H1 (cell line): ENCODE results near the gene R3HCC1L. TPM values are rescaled to one million over a fixed set of nuclear protein-coding genes. Genes with fewer than 3 reads are reported as not detected.

Experiments
- CTCF ChIA-PET: fragments of 300-600 bp; sonication (Branson Sonifier 250); formaldehyde crosslinking; loops from one replicate; lab custom pipeline; 2021; ENCODE audit not compliant: partially characterized antibody; lab: Charles Lee
- POLR2A ChIA-PET: fragments of 300-600 bp; sonication (Branson Sonifier 250); formaldehyde crosslinking; loops from one replicate; lab custom pipeline; 2021; ENCODE audit warnings: inconsistent platforms; ENCODE audit not compliant: partially characterized antibody; lab: Charles Lee
- DNase-seq, 2 experiments: peaks; one replicate each; pipeline versions ENCODE4 v3.0.0 to v3.0.0-alpha.2; 2010 to 2022; ENCODE audit warnings: low spot score in 2 of 2, low read depth in 1 of 2, mixed read lengths in 1 of 2
- FAIRE-seq: peaks from 2 replicates; lab custom pipeline; 2011; peaks lifted over from hg19 to GRCh38; lab: Jason Lieb, UNC
- H2AFZ ChIP-seq: 2 replicates; pipeline ENCODE4 v1.8.1; 2012; ENCODE audit warnings: low read length, inconsistent platforms
- H2AK5ac ChIP-seq: 2 replicates; pipeline ENCODE4 v1.6.1; 2013; ENCODE audit warnings: low read depth, low read length
- H2BK120ac ChIP-seq: replicated peaks from 2 replicates; pipeline ENCODE3; 2013; ENCODE audit warnings: low read depth, low read length, inconsistent platforms
- H2BK12ac ChIP-seq: 2 replicates; pipeline ENCODE4 v1.6.1; 2013; ENCODE audit warnings: low read depth, low read length
- H2BK15ac ChIP-seq: 2 replicates; pipeline ENCODE4 v1.6.1; 2013; ENCODE audit warnings: low read length
- H2BK20ac ChIP-seq: 2 replicates; pipeline ENCODE4 v1.6.1; 2013; ENCODE audit warnings: low read length
- H2BK5ac ChIP-seq: 2 replicates; pipeline ENCODE4 v1.6.1; 2013; ENCODE audit warnings: low read depth, low read length
- H3K14ac ChIP-seq: 2 replicates; pipeline ENCODE4 v1.6.1; 2013; ENCODE audit warnings: inconsistent platforms; ENCODE audit not compliant: insufficient read length
- H3K18ac ChIP-seq: 2 replicates; pipeline ENCODE4 v1.6.1; 2013; ENCODE audit warnings: low read length; ENCODE audit errors: extremely low read depth
- H3K23ac ChIP-seq: 2 replicates; pipeline ENCODE4 v1.6.1; 2013; ENCODE audit warnings: inconsistent platforms; ENCODE audit not compliant: insufficient read length
- H3K23me2 ChIP-seq: 2 replicates; pipeline ENCODE4 v1.6.1; 2013; ENCODE audit warnings: low read depth, low read length
- H3K27ac ChIP-seq: 2 replicates; pipeline ENCODE4 v1.6.1; 2011; ENCODE audit warnings: low read depth, low read length, inconsistent platforms
- H3K27me3 ChIP-seq, 4 experiments: replicated peaks in 1 of 4; 1 replicate in 1 of 4; 2 replicates in 3 of 4; pipeline versions ENCODE4 v1.6.1 to v1.8.1; 2011 to 2013; ENCODE audit warnings: low read length in 3 of 4, mild to moderate bottlenecking in 3 of 4, inconsistent platforms in 2 of 4, mixed read lengths in 2 of 4, moderate library complexity in 1 of 4; ENCODE audit not compliant: control insufficient read depth in 3 of 4, insufficient read depth in 3 of 4; ENCODE audit errors: extremely low read depth in 1 of 4
- H3K36me3 ChIP-seq, 4 experiments: 2 replicates each; pipeline versions ENCODE4 v1.6.1 to v1.8.1; 2011 to 2013; ENCODE audit warnings: mild to moderate bottlenecking in 4 of 4, low read length in 3 of 4, moderate library complexity in 2 of 4, control low read depth in 1 of 4, inconsistent platforms in 1 of 4; ENCODE audit not compliant: insufficient read depth in 4 of 4, control insufficient read depth in 2 of 4
- H3K4ac ChIP-seq: replicated peaks from 2 replicates; pipeline ENCODE3; 2013; ENCODE audit warnings: low read length, low read depth, mixed read lengths, inconsistent platforms; ENCODE audit not compliant: insufficient read length
- H3K4me1 ChIP-seq, 4 experiments: replicated peaks in 1 of 4; 1 replicate in 1 of 4; 2 replicates in 3 of 4; pipeline versions ENCODE4 v1.6.1 to v1.8.1; 2011 to 2013; ENCODE audit warnings: low read length in 3 of 4, inconsistent platforms in 2 of 4, mixed read lengths in 1 of 4; ENCODE audit not compliant: insufficient read depth in 4 of 4, control insufficient read depth in 3 of 4
- H3K4me2 ChIP-seq, 2 experiments: 2 replicates each; pipeline versions ENCODE4 v1.6.1 to v1.8.1; 2011 to 2013; ENCODE audit warnings: low read depth in 2 of 2, low read length in 2 of 2, control low read depth in 1 of 2, inconsistent platforms in 1 of 2, mild to moderate bottlenecking in 1 of 2; ENCODE audit not compliant: insufficient read depth in 1 of 2
- H3K4me3 ChIP-seq, 4 experiments: fragments of 200-600, 300-600 bp in 1 of 4; sonication (generic), shearing (Covaris generic), sonication (Bioruptor Twin) in 1 of 4; 2 replicates each; pipeline versions ENCODE4 v1.5.1 to v1.8.1; 2011 to 2016; ENCODE audit warnings: low read length in 4 of 4, low read depth in 3 of 4, control low read depth in 2 of 4, inconsistent platforms in 2 of 4, mild to moderate bottlenecking in 2 of 4, mixed read lengths in 1 of 4, moderate library complexity in 1 of 4; ENCODE audit not compliant: insufficient read depth in 2 of 4; ENCODE audit errors: extremely low read depth in 1 of 4
- H3K56ac ChIP-seq: replicated peaks from 2 replicates; pipeline ENCODE3; 2013; ENCODE audit warnings: low read depth, mild to moderate bottlenecking, mixed read lengths, low read length, inconsistent platforms; ENCODE audit not compliant: insufficient read length
- H3K79me1 ChIP-seq: 2 replicates; pipeline ENCODE4 v1.6.1; 2013; ENCODE audit warnings: low read depth, low read length, control low read depth
- H3K79me2 ChIP-seq, 2 experiments: 2 replicates each; pipeline versions ENCODE4 v1.6.1 to v1.8.1; 2012 to 2013; ENCODE audit warnings: low read length in 2 of 2, mild to moderate bottlenecking in 2 of 2, inconsistent platforms in 1 of 2; ENCODE audit not compliant: insufficient read depth in 2 of 2, control insufficient read depth in 1 of 2
- H3K9ac ChIP-seq, 4 experiments: replicated peaks in 1 of 4; 1 replicate in 1 of 4; 2 replicates in 3 of 4; pipeline versions ENCODE4 v1.6.1 to v1.8.1; 2011 to 2013; ENCODE audit warnings: low read depth in 3 of 4, low read length in 3 of 4, control low read depth in 2 of 4, mild to moderate bottlenecking in 2 of 4, moderate library complexity in 2 of 4, inconsistent platforms in 1 of 4; ENCODE audit errors: extremely low read depth in 1 of 4
- H3K9me3 ChIP-seq, 2 experiments: 2 replicates each; pipeline versions ENCODE4 v1.6.1 to v1.8.1; 2012 to 2013; ENCODE audit warnings: mild to moderate bottlenecking in 2 of 2, moderate library complexity in 2 of 2, control low read depth in 1 of 2, inconsistent platforms in 1 of 2, low read depth in 1 of 2, low read length in 1 of 2, mixed read lengths in 1 of 2; ENCODE audit not compliant: insufficient read depth in 2 of 2
- H4K20me1 ChIP-seq, 2 experiments: replicated peaks in 1 of 2; 2 replicates each; pipeline versions ENCODE3 to v1.8.1; 2011 to 2013; ENCODE audit warnings: inconsistent platforms in 2 of 2, low read length in 2 of 2, mild to moderate bottlenecking in 1 of 2; ENCODE audit not compliant: insufficient read depth in 2 of 2, control insufficient read depth in 1 of 2
- H4K5ac ChIP-seq: 2 replicates; pipeline ENCODE4 v1.6.1; 2013; ENCODE audit warnings: low read length, low read depth, mixed read lengths, inconsistent platforms; ENCODE audit not compliant: insufficient read length
- H4K8ac ChIP-seq: 2 replicates; pipeline ENCODE4 v1.8.0; 2013; ENCODE audit warnings: mild to moderate bottlenecking, moderate library complexity, low read length, inconsistent platforms; ENCODE audit not compliant: insufficient read depth; ENCODE audit errors: extremely low read depth
- H4K91ac ChIP-seq: replicated peaks from 2 replicates; pipeline ENCODE3; 2013; ENCODE audit warnings: low read length, mixed read lengths, inconsistent platforms; ENCODE audit not compliant: insufficient read length
- BACH1 ChIP-seq: IDR thresholded peaks from 2 replicates; pipeline ENCODE4 v1.6.1; 2012; ENCODE audit warnings: low read length, improper control_type of control experiment
- CEBPB ChIP-seq: IDR thresholded peaks from 2 replicates; pipeline ENCODE4 v1.6.1; 2012; ENCODE audit warnings: low read depth, low read length
- E2F6 ChIP-seq: IDR thresholded peaks from 2 replicates; pipeline ENCODE4 v1.6.1; 2012; ENCODE audit warnings: inconsistent platforms
- EP300 ChIP-seq, 2 experiments: IDR thresholded peaks; 1 replicate in 1 of 2; 2 replicates in 1 of 2; pipeline ENCODE4 v1.6.1; 2011 to 2012; ENCODE audit warnings: low read depth in 2 of 2, low read length in 2 of 2, mild to moderate bottlenecking in 2 of 2, borderline replicate concordance in 1 of 2, inconsistent platforms in 1 of 2, moderate library complexity in 1 of 2
- GTF2F1 ChIP-seq: IDR thresholded peaks from 2 replicates; pipeline ENCODE4 v1.6.1; 2012; ENCODE audit warnings: low read depth, low read length, improper control_type of control experiment, borderline replicate concordance
- JUN ChIP-seq: IDR thresholded peaks from 2 replicates; pipeline ENCODE4 v1.6.1; 2011; ENCODE audit warnings: low read depth, mild to moderate bottlenecking, improper control_type of control experiment, low read length
- PHF8 ChIP-seq: fragments of 200-600 bp; sonication (generic); conservative IDR thresholded peaks from 2 replicates; pipeline ENCODE4 v1.7.1; 2012; ENCODE audit warnings: low read depth, mild to moderate bottlenecking, inconsistent platforms, low read length, moderate library complexity
- POLR2A ChIP-seq, 2 experiments: IDR thresholded peaks; 1 replicate in 1 of 2; 2 replicates in 1 of 2; pipeline ENCODE4 v1.6.1; 2011; ENCODE audit warnings: low read depth in 2 of 2, low read length in 2 of 2, mild to moderate bottlenecking in 2 of 2; ENCODE audit errors: control extremely low read depth in 1 of 2
- RAD21 ChIP-seq, 2 experiments: IDR thresholded peaks in 1 of 2; conservative IDR thresholded peaks in 1 of 2; 2 replicates each; pipeline ENCODE4 v1.6.1; 2011; ENCODE audit warnings: low read depth in 2 of 2, low read length in 2 of 2, improper control_type of control experiment in 1 of 2, inconsistent platforms in 1 of 2, mild to moderate bottlenecking in 1 of 2, moderate library complexity in 1 of 2
- RXRA ChIP-seq: IDR thresholded peaks from 2 replicates; pipeline ENCODE4 v1.6.1; 2011; ENCODE audit warnings: low read depth, mild to moderate bottlenecking, low read length, moderate library complexity; ENCODE audit not compliant: insufficient read depth
- SIN3A ChIP-seq, 2 experiments: IDR thresholded peaks in 1 of 2; conservative IDR thresholded peaks in 1 of 2; 2 replicates each; pipeline ENCODE4 v1.6.1; 2011 to 2012; ENCODE audit warnings: low read length in 2 of 2, improper control_type of control experiment in 1 of 2, low read depth in 1 of 2, mild to moderate bottlenecking in 1 of 2
- SP4 ChIP-seq: IDR thresholded peaks from 2 replicates; pipeline ENCODE4 v1.6.1; 2012; ENCODE audit warnings: low read length, inconsistent platforms
- SRF ChIP-seq: IDR thresholded peaks from 2 replicates; pipeline ENCODE4 v1.6.1; 2011; ENCODE audit warnings: mild to moderate bottlenecking, low read depth, low read length, moderate library complexity
- WGBS, 2 experiments: shearing (Covaris generic) in 1 of 2; methylation state at CpG; one replicate each; pipeline versions ENCODE4 v1.1.6 to v1.1.7; 2013 to 2015; ENCODE audit warnings: low lambda C conversion rate in 2 of 2, mixed read lengths in 2 of 2, inconsistent platforms in 1 of 2, low coverage in 1 of 2, missing lambda C conversion rate in 1 of 2; ENCODE audit not compliant: insufficient replicate concordance in 2 of 2, insufficient coverage in 1 of 2, insufficient read length in 1 of 2; ENCODE audit errors: extremely low coverage in 1 of 2, missing lambda C conversion rate in 1 of 2; 5-methylcytosine and 5-hydroxymethylcytosine counted together
- polyA plus RNA-seq, 7 experiments: library from polyadenylated mRNA; depleted of rRNA in 3 of 7; stranded (reverse) in 5 of 7; unstranded in 2 of 7; fragments of >200 nt in 5 of 7; fragments of 200-250 nt in 2 of 7; gene quantifications; 1 replicate in 5 of 7; 2 replicates in 1 of 7; 4 replicates in 1 of 7; pipeline versions ENCODE4 v1.2.1 to v1.2.3, GENCODE V29; 2011 to 2013; ENCODE audit warnings: missing spikeins in 2 of 7, mixed read lengths in 2 of 7
- total RNA-seq: library from RNA; stranded (reverse); fragmentation: NEBNext Ultra II Directional; extraction: Animal tissue kit (Norgen Biotek cat#: 25700); gene quantifications from 2 replicates; pipeline ENCODE4 v1.2.1, GENCODE V29; 2021

The R3HCC1L gene
- total and polyA plus RNA-seq, 2 of the 8 experiments (the other 6 are each of a cell fraction or from before 2014, with no cell fraction given): 6.9 to 13.9 TPM

- Histone ChIP-seq H2BK15ac (no peak overlapping the region), H4K91ac (no peak overlapping the region), H2BK5ac (no peak overlapping the region), H3K79me1 (no peaks in the 10 kb centered on the region), H3K4me3 (no peak overlapping the region), H2BK12ac (no peak overlapping the region), H2AFZ (no peak overlapping the region), H4K8ac (no peak overlapping the region), H2AK5ac (no peak overlapping the region), H3K4ac (no peak overlapping the region), H2BK20ac (no peak overlapping the region), H3K9me3 (no peaks in the 10 kb centered on the region), H3K27ac (no peak overlapping the region), H3K36me3 (peaks cover 0 to 15% (median 8%) of the 10 kb centered on the region in 4 experiments; a peak in 6 of 8 replicates), H3K4me2 (no peak overlapping the region), H3K4me1 (no peaks in the 10 kb centered on the region), H2BK120ac (no peak overlapping the region), H4K20me1 (no peaks in the 10 kb centered on the region), H3K23me2 (no peaks in the 10 kb centered on the region), H4K5ac (no peak overlapping the region), H3K56ac (no peak overlapping the region), H3K9ac (no peak overlapping the region), H3K27me3 (no peaks in the 10 kb centered on the region), H3K79me2 (no peaks in the 10 kb centered on the region), H3K18ac (no peak overlapping the region), H3K14ac (no peak overlapping the region), H3K23ac (no peak overlapping the region)
- CTCF ChIA-PET: interaction anchor here (0.5 to 6.6 kb wide), 3 partner anchors 46 to 1326 kb away, joined by 3 to 44 read pairs (median 3); no protein-coding TSS in a partner anchor
- no peak for FAIRE-seq
- 87% methylated on average over 5 of the region's 5 CpGs; no CpG with 5 or more reads in 1 of the 2 experiments for WGBS, 2 experiments
- DNase-seq: no peak
- POLR2A ChIA-PET: no interaction called here
- no peak for TF ChIP-seq RAD21 (IDR thresholded peaks at IDR 0.05 in 1 of 2, conservative IDR thresholded peaks at IDR 0.05 in 1 of 2; ENCODE audit: low read depth in 2 of 2, low read length in 2 of 2)
- no peak for TF ChIP-seq EP300 (IDR thresholded peaks at IDR 0.05; ENCODE audit: borderline replicate concordance in 1 of 2, low read depth in 2 of 2, low read length in 2 of 2)
- TF ChIP-seq E2F6: no peak
- TF ChIP-seq GTF2F1: no peak
- TF ChIP-seq JUN: no peak
- no peak for TF ChIP-seq SIN3A (conservative IDR thresholded peaks at IDR 0.05 in 1 of 2, IDR thresholded peaks at IDR 0.05 in 1 of 2; ENCODE audit: low read depth in 1 of 2, low read length in 2 of 2)
- TF ChIP-seq SRF: no peak
- no peak for TF ChIP-seq CEBPB
- TF ChIP-seq RXRA: no peak
- no peak for TF ChIP-seq BACH1
- no peak for TF ChIP-seq PHF8
- no peak for TF ChIP-seq POLR2A (IDR thresholded peaks at IDR 0.05; ENCODE audit: control extremely low read depth in 1 of 2, low read depth in 2 of 2, low read length in 2 of 2)
- no peak for TF ChIP-seq SP4
Observed at GRCh38 chr10:98244141-98244540, 109.7 kb downstream of the R3HCC1L start.
